Right cardiac atrium (tissue), 5 donors: ENCODE measurements around the gene ADPRHL1. TPM values are rescaled to one million over a fixed set of nuclear protein-coding genes. Genes with fewer than 3 reads are reported as not detected.
A peak's percentile ranks its signal among the peaks of the same experiment; 100 is the strongest.

Experiments used
- ATAC-seq, 2 donors: fragments of 200-7000 bp; cut with Tn5 transposase; one replicate each; pipeline versions ENCODE4 v1.8.0 to v1.9.1; 2020; ENCODE audit warnings: moderate library complexity in 2 of 2, mild to moderate bottlenecking in 1 of 2
- DNase-seq, 3 donors: peaks; one replicate each; pipeline ENCODE4 v3.0.0-alpha.2; 2020
- H3K27ac ChIP-seq: one replicate; pipeline ENCODE4 v1.5.1; 2013; ENCODE audit warnings: mild to moderate bottlenecking, low read length, control low read depth, moderate library complexity
- H3K27me3 ChIP-seq: one replicate; pipeline ENCODE4 v1.6.1; 2013; ENCODE audit not compliant: control insufficient read depth, insufficient read depth
- H3K4me1 ChIP-seq: one replicate; pipeline ENCODE4 v1.6.1; 2013; ENCODE audit warnings: low read length; ENCODE audit not compliant: control insufficient read depth, insufficient read depth
- H3K4me3 ChIP-seq: one replicate; pipeline ENCODE4 v1.5.1; 2013; ENCODE audit warnings: low read length, control low read depth
- H3K9me3 ChIP-seq: one replicate; pipeline ENCODE4 v1.6.1; 2013; ENCODE audit warnings: low read length; ENCODE audit not compliant: control insufficient read depth
- WGBS: extraction: QIAGEN DNeasy Blood & Tissue Kit; methylation state at CpG from one replicate; pipeline ENCODE4 v1.1.7; 2013; 5-methylcytosine and 5-hydroxymethylcytosine counted together
- intact Hi-C, 4 donors: fragments of 100-400 bp; cut with DNase I; formaldehyde crosslinking; loops; one replicate each; pipeline versions ENCODE4 v1.11.0 to v1.14.0; 2022 to 2023
- long read RNA-seq, 4 donors: library from polyadenylated mRNA; unstranded; transcript quantifications; one replicate each; pipeline ENCODE4 v2.0.0, GENCODE V29; 2020 to 2021
- polyA plus RNA-seq: library from polyadenylated mRNA; stranded (reverse); fragments of 200-250 nt; gene quantifications from one replicate; pipeline ENCODE4 v1.2.3, GENCODE V29; 2013
- total RNA-seq, 4 donors: library from RNA; stranded (reverse); fragmentation: NEBNext Ultra II Directional; extraction: Animal tissue kit (Norgen Biotek cat#: 25700); gene quantifications; one replicate each; pipeline ENCODE4 v1.2.1, GENCODE V29; 2021
- donor health status: healthy with polysubstance abuse.
- donor health status: DM: no; HTN: yes; CAD: no.
- donor health status: DM: no; HTN: no; CAD: no.
- donor health status: DM: no; HTN: yes; CAD: no; lungs with severe emphysema.
- donor health status: DM: yes; HTN: yes; CAD: no.

ADPRHL1 gene
- total RNA-seq, result 100 to 1,000 TPM; 320 to 446 (median 375) TPM
- 280 TPM for polyA plus RNA-seq
- long read RNA-seq, donor 1, full-length matches to known transcripts, result 264 of 490 reads
- long read RNA-seq, donor 1, partial matches to known transcripts, result 56 of 490 reads
- long read RNA-seq, donor 1, other reads (novel, unspliced or antisense), result 170 of 490 reads
- long read RNA-seq, donor 2, transcript ADPRHL1-202 (7 exons, 1,341 nt), result major isoform, 142 of 210 reads
- long read RNA-seq, donor 2, partial matches to known transcripts, result 14 of 210 reads
- long read RNA-seq, donor 2, other reads (novel, unspliced or antisense), result 54 of 210 reads
- long read RNA-seq, donor 3, transcript ADPRHL1-202 (7 exons, 1,341 nt), result major isoform, 188 of 345 reads
- long read RNA-seq, donor 3, partial matches to known transcripts, result 49 of 345 reads
- long read RNA-seq, donor 3, other reads (novel, unspliced or antisense), result 108 of 345 reads
- long read RNA-seq, donor 4, transcript ADPRHL1-202 (7 exons, 1,341 nt), result major isoform, 131 of 231 reads
- long read RNA-seq, donor 4, partial matches to known transcripts, result 18 of 231 reads
- long read RNA-seq, donor 4, other reads (novel, unspliced or antisense), result 82 of 231 reads

DNA sequence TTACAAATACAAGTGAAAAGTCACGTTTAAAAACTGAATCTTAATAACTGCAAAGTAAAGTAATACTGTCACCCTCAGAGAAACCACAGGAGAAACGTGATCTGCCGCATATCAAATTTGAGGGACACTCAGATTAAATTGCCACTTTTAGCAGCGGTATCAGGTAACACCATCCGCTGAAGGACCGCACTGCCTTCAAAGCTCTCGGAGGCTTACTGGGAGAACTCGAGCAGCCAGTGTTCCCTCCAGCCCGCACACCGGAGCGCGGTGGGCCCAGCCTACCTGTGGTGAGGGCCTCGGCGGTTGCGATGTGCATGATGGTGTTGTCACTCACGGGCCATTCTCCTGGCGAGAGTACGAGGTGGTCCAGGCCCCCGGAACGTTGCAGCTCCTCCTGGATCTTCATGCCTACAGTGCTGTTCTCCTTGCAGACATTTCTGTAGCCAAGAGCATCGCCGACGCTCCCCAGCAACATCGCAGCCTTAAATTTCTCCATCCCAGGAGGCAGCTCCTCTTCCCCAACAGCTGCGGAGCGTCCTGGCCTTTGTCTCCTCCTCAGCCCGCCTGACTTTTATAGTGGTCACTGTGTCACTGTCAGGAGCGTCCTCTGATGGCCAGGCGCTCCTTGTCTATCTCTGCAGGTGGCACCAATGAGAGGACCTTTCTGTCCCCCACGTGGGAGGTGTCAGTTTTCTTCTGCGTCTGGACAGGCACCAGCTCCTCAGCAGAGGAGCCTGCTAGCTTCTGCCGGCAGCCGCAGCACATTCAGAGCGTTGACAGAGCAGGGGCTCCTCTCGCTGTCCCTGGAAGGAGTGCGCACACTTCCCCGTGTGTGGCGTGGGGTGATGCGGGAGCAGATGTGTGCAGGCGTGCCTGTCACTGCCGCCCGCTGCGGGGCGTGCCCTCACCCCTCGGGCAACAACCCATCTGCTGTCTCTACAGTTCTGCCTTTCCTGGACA, at the start of gene ADPRHL1:
ADPRHL1 (minus strand) TSS at position 547 of the 960 bp plus-strand sequence; CDS start at position 496, 51 bp downstream.
- DNase-seq, result peak; percentile 54 to 85 (median 78)
- intact Hi-C loops, result loop anchor here in 2 of 4 donors (5.0 to 10.0 kb wide), 2 partner anchors 51 to 112 kb away; no protein-coding TSS in a partner anchor
- ATAC-seq, result peak; percentile 75 to 80

DNA sequence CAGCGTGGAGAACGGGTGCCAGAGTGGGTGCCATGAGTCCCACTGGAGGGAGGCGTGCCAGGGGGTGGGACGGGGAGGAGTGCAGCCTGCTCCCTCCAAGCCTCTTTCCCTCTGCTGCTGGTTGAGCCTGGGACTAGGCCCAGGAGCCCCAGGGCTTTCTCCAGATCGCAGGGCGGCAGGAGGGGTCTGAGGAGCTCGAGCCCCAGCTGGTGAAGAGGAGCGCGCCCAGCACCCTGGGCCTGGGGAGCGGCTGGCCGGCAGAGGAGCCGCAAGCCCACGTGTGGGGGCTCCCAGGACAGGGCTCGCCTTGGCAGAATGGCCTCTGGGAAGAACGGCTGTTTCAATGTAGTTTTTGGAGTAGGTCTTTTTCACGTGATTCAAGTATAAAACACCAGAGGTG, 49.4 kb upstream of the ADPRHL1 start:
- Histone ChIP-seq H3K4me3 (no peak overlapping the region), H3K9me3 (no peaks in the 10 kb centered on the region), H3K27me3 (no peaks in the 10 kb centered on the region), H3K27ac (no peak overlapping the region), H3K4me1 (no peaks in the 10 kb centered on the region)
- peak in 1 of 2 donors; percentile 9 for ATAC-seq
- intact Hi-C loops, result no loop called here
- 88% methylated on average over 16 of the region's 16 CpGs for WGBS
- no peak for DNase-seq

More for the DNA sequence above, at the start of gene ADPRHL1:
- Histone ChIP-seq H3K27ac (peak within 1 kb of the TSS; percentile 63), H3K9me3 (no peaks in the 10 kb centered on the region), H3K27me3 (no peaks in the 10 kb centered on the region), H3K4me3 (peak within 1 kb of the TSS; percentile 25), H3K4me1 (no peaks in the 10 kb centered on the region)
- WGBS, result 58% methylated on average over 45 of the region's 45 CpGs

DNA sequence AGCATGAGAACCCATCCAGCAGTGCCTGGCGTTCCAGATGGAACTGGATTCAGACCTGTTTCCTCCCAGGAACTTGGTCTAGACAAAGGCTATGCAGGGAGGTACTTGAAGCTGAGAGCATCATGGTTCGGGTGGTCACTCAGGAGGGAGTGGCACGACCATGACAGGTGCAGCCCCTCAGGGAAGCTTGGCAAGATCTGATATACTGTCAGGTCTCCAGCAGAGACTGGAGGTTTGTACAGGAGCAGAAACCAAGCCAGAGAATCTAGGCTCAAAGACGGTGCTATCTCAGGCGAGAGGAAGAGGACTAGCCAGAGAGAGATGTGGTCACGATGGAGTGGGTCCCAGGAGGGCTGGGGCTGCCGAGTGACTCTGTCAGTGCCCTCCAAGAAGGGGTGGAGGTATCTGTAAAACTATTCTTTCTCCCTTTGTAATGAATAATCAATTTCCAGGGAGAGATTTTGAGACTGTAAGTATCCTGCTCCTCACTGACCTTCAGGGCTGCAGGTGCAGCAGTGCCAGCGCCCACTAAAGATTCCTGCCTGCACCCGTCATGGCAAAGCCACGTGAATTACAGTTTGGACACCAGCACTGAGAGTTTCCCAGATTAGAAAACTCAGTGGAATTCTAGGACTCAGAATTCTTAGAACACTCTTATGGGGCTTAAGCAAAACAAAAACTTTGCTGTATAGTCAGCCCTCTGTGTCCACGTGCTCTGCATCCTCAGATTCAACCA, 47.4 kb upstream of the ADPRHL1 start:
- H3K27me3 ChIP-seq, result no peaks in the 10 kb centered on the region
- no peaks in the 10 kb centered on the region for H3K4me1 ChIP-seq
- WGBS, result 74% methylated on average over 11 of the region's 11 CpGs
- peak overlapping the region; percentile 14 for H3K27ac ChIP-seq
- H3K4me3 ChIP-seq, result no peak overlapping the region
- intact Hi-C loops, result no loop called here
- DNase-seq (no peak), ATAC-seq (peak; percentile 63 to 80)
- no peaks in the 10 kb centered on the region for H3K9me3 ChIP-seq

GRCh38 chr13:113499936-113500335, 46.6 kb upstream of the ADPRHL1 start:
- H3K4me3 ChIP-seq, result no peak overlapping the region
- H3K27ac ChIP-seq, result no peak overlapping the region
- no peak for DNase-seq
- H3K27me3 ChIP-seq, result no peaks in the 10 kb centered on the region
- intact Hi-C loops, result no loop called here
- 85% methylated on average over 4 of the region's 4 CpGs for WGBS
- no peak for ATAC-seq
- no peaks in the 10 kb centered on the region for H3K4me1 ChIP-seq
- no peaks in the 10 kb centered on the region for H3K9me3 ChIP-seq

DNA sequence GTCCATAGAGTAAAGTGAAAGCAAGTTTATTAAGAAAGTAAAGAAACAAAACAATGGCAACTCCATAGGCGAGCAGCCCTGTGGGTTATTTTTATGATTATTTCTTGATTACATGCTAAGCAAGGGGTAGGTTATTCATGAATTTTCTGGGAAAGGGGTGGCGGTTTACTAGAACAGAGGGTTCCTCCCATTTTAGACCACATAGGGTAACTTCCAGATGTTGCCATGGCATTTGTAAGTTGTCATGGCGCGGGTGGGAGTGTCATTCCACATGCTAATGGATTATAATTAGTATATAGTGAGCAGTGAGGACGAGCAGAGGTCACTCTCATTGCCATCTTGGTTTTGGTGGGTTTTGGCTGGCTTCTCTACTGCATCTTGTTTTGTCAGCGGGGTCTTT, 45.6 kb upstream of the ADPRHL1 start:
- Histone ChIP-seq H3K27me3 (no peaks in the 10 kb centered on the region), H3K27ac (no peak overlapping the region), H3K4me1 (no peaks in the 10 kb centered on the region), H3K9me3 (no peaks in the 10 kb centered on the region), H3K4me3 (no peak overlapping the region)
- no peak for DNase-seq
- no peak for ATAC-seq
- intact Hi-C loops, result no loop called here
- WGBS, result 95% methylated on average over 6 of the region's 6 CpGs

GRCh38 chr13:113497217-113497616, 43.9 kb upstream of the ADPRHL1 start:
- Histone ChIP-seq H3K4me3 (no peak overlapping the region), H3K27me3 (no peaks in the 10 kb centered on the region), H3K27ac (no peak overlapping the region), H3K9me3 (no peaks in the 10 kb centered on the region), H3K4me1 (no peaks in the 10 kb centered on the region)
- no peak for DNase-seq
- intact Hi-C loops, result no loop called here
- 90% methylated on average over 1 of the region's 1 CpG for WGBS
- no peak for ATAC-seq

DNA sequence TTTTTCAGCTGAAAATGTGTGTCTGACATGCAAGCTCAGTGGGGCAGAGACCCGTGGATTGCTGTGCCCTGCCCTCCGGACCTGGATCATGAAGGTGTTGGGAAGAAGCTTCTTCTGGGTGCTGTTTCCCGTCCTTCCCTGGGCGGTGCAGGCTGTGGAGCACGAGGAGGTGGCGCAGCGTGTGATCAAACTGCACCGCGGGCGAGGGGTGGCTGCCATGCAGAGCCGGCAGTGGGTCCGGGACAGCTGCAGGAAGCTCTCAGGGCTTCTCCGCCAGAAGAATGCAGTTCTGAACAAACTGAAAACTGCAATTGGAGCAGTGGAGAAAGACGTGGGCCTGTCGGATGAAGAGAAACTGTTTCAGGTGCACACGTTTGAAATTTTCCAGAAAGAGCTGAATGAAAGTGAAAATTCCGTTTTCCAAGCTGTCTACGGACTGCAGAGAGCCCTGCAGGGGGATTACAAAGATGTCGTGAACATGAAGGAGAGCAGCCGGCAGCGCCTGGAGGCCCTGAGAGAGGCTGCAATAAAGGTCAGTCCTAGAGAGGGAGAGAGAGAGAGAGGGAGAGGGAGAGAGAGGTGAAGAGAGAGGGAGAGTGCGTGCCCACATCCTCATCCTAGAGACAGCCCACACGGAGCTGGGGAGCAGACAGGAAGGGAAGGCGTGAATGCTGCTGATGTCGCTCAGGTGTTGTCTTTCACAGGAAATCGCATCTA, 42.4 kb upstream of the ADPRHL1 start:
- H3K27ac ChIP-seq, result peak overlapping the region; percentile 40
- H3K4me1 ChIP-seq, result no peaks in the 10 kb centered on the region
- DNase-seq (no peak), ATAC-seq (peak in 1 of 2 donors; percentile 20)
- no peak overlapping the region for H3K4me3 ChIP-seq
- no peaks in the 10 kb centered on the region for H3K9me3 ChIP-seq
- WGBS, result 50% methylated on average over 26 of the region's 26 CpGs
- intact Hi-C loops, result no loop called here
- no peaks in the 10 kb centered on the region for H3K27me3 ChIP-seq

DNA sequence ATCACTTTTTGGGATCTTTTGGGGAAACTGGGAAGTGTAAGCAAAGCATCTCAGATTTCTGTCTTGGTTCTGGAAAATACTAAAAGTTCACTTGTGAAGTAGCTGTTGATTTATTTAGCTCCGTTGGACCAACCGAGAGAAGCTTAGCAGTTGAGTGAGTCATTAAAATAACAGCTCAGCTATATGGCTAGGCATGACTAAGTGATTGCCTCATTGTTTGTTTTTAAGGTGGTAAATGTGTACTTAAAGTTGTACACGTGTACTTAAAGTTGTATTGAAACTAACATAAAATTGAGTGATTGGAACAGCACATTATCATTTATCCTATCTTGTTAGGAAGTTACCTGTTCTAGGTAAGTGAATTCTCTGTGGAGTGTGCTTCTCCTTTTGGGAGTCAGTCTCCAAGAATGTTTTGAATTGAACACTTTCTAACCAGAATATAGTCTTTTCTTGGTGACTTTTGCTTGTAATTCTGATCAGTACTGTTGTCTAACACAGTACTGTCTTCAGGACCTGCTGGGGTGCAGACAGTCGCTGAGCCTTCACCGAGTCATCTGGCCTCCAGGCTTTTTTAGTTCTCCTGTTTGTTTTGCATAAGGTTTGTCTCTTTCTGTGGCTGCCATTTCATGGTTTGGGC, 40.1 kb upstream of the ADPRHL1 start:
- no peak for ATAC-seq
- no peaks in the 10 kb centered on the region for H3K27me3 ChIP-seq
- no peaks in the 10 kb centered on the region for H3K9me3 ChIP-seq
- intact Hi-C loops, result no loop called here
- DNase-seq, result no peak
- peaks cover 8% of the 10 kb centered on the region for H3K4me1 ChIP-seq
- 41% methylated on average over 5 of the region's 5 CpGs for WGBS
- H3K4me3 ChIP-seq, result no peak overlapping the region
- H3K27ac ChIP-seq, result no peak overlapping the region

GRCh38 chr13:113491982-113492381, 38.7 kb upstream of the ADPRHL1 start:
- peaks cover 8% of the 10 kb centered on the region for H3K4me1 ChIP-seq
- H3K9me3 ChIP-seq, result no peaks in the 10 kb centered on the region
- H3K4me3 ChIP-seq, result peak overlapping the region; percentile 68
- intact Hi-C loops, result no loop called here
- H3K27ac ChIP-seq, result peak overlapping the region; percentile 39
- ATAC-seq, result no peak
- no peak for DNase-seq
- 62% methylated on average over 9 of the region's 9 CpGs for WGBS
- no peaks in the 10 kb centered on the region for H3K27me3 ChIP-seq
